H9 (cell line): ENCODE data around the gene DOK6. TPM values are rescaled to one million over a fixed set of nuclear protein-coding genes. Genes with fewer than 3 reads are reported as not detected.

Experiments used
- DNase-seq: peaks from one replicate; pipeline ENCODE4 v3.0.0-alpha.2; 2017
- H2AFZ ChIP-seq: one replicate; pipeline ENCODE4 v1.6.1; 2013; ENCODE audit warnings: mild to moderate bottlenecking, low read length, control low read depth, moderate library complexity
- H2AK5ac ChIP-seq: 2 replicates; pipeline ENCODE4 v1.6.1; 2013; ENCODE audit warnings: low read length, control low read depth, mixed read lengths; ENCODE audit not compliant: insufficient read length
- H2BK120ac ChIP-seq: one replicate; pipeline ENCODE4 v1.6.1; 2013; ENCODE audit warnings: low read depth, mild to moderate bottlenecking, low read length, control low read depth, inconsistent platforms; ENCODE audit not compliant: poor library complexity, severe bottlenecking
- H2BK12ac ChIP-seq: 2 replicates; pipeline ENCODE4 v1.6.1; 2013; ENCODE audit warnings: low read length, control low read depth, mixed read lengths, low read depth; ENCODE audit not compliant: insufficient read length
- H2BK15ac ChIP-seq: 2 replicates; pipeline ENCODE4 v1.6.1; 2013; ENCODE audit warnings: low read depth, low read length, control low read depth
- H2BK20ac ChIP-seq: one replicate; pipeline ENCODE4 v1.6.1; 2013; ENCODE audit warnings: low read depth, mild to moderate bottlenecking, low read length, control low read depth, inconsistent platforms; ENCODE audit not compliant: poor library complexity, severe bottlenecking
- H2BK5ac ChIP-seq: 2 replicates; pipeline ENCODE4 v1.6.1; 2013; ENCODE audit warnings: low read length, control low read depth, mixed read lengths; ENCODE audit not compliant: insufficient read length
- H3K14ac ChIP-seq: 2 replicates; pipeline ENCODE4 v1.6.1; 2013; ENCODE audit warnings: low read length, control low read depth; ENCODE audit not compliant: insufficient read depth
- H3K18ac ChIP-seq: 2 replicates; pipeline ENCODE4 v1.6.1; 2013; ENCODE audit warnings: low read depth, mild to moderate bottlenecking, mixed read lengths, low read length, control low read depth; ENCODE audit not compliant: insufficient read length
- H3K23ac ChIP-seq: 2 replicates; pipeline ENCODE4 v1.6.1; 2013; ENCODE audit warnings: low read length, control low read depth, mixed read lengths, low read depth; ENCODE audit not compliant: insufficient read length
- H3K23me2 ChIP-seq: 2 replicates; pipeline ENCODE4 v1.6.1; 2013; ENCODE audit warnings: low read depth, mild to moderate bottlenecking, mixed read lengths, low read length, control low read depth; ENCODE audit not compliant: insufficient read length, poor library complexity, severe bottlenecking
- H3K27ac ChIP-seq: 2 replicates; pipeline ENCODE4 v1.5.1; 2013; ENCODE audit warnings: low read length, control low read depth, mixed read lengths, low read depth; ENCODE audit not compliant: insufficient read length
- H3K27me3 ChIP-seq: 2 replicates; pipeline ENCODE4 v1.6.1; 2013; ENCODE audit warnings: low read length, control low read depth, inconsistent platforms; ENCODE audit not compliant: insufficient read depth
- H3K4ac ChIP-seq: 2 replicates; pipeline ENCODE4 v1.6.1; 2013; ENCODE audit warnings: low read depth, mild to moderate bottlenecking, control low read depth, inconsistent platforms, low read length, moderate library complexity
- H3K4me1 ChIP-seq: 2 replicates; pipeline ENCODE4 v1.6.1; 2013; ENCODE audit warnings: low read length, control low read depth, inconsistent platforms; ENCODE audit not compliant: insufficient read depth
- H3K4me2 ChIP-seq: 2 replicates; pipeline ENCODE4 v1.6.1; 2013; ENCODE audit warnings: low read length, control low read depth, mixed read lengths; ENCODE audit not compliant: insufficient read length, insufficient read depth
- H3K56ac ChIP-seq: 2 replicates; pipeline ENCODE4 v1.6.1; 2013; ENCODE audit warnings: low read depth, mild to moderate bottlenecking, mixed read lengths, low read length, control low read depth; ENCODE audit not compliant: insufficient read length
- H3K79me1 ChIP-seq: 2 replicates; pipeline ENCODE4 v1.6.1; 2013; ENCODE audit warnings: low read depth, mild to moderate bottlenecking, moderate library complexity, low read length, control low read depth, inconsistent platforms; ENCODE audit not compliant: insufficient read depth, poor library complexity, severe bottlenecking
- H3K79me2 ChIP-seq: 2 replicates; pipeline ENCODE4 v1.6.1; 2013; ENCODE audit warnings: low read length, control low read depth, inconsistent platforms; ENCODE audit not compliant: insufficient read depth
- H3K9ac ChIP-seq: 2 replicates; pipeline ENCODE4 v1.6.1; 2013; ENCODE audit warnings: low read length, control low read depth, mixed read lengths; ENCODE audit not compliant: insufficient read length; ENCODE audit errors: extremely low read depth
- H3K9me3 ChIP-seq: one replicate; pipeline ENCODE4 v1.6.1; 2013; ENCODE audit warnings: low read depth, low read length, inconsistent platforms; ENCODE audit not compliant: control insufficient read depth
- H3T11ph ChIP-seq: one replicate; pipeline ENCODE4 v1.6.1; 2013; ENCODE audit warnings: mild to moderate bottlenecking, low read length, control low read depth, inconsistent platforms
- H4K20me1 ChIP-seq: one replicate; pipeline ENCODE4 v1.6.1; 2013; ENCODE audit not compliant: control insufficient read depth, insufficient read length, insufficient read depth
- H4K5ac ChIP-seq: 2 replicates; pipeline ENCODE4 v1.6.1; 2013; ENCODE audit warnings: low read depth, mild to moderate bottlenecking, mixed read lengths, low read length, control low read depth; ENCODE audit not compliant: insufficient read length
- H4K8ac ChIP-seq: replicated peaks from 2 replicates; pipeline ENCODE4 v1.6.1; 2013; ENCODE audit warnings: low read length, control low read depth, mixed read lengths, low read depth; ENCODE audit not compliant: insufficient read length
- H4K91ac ChIP-seq: 2 replicates; pipeline ENCODE4 v1.6.1; 2013; ENCODE audit warnings: low read depth, mild to moderate bottlenecking, moderate library complexity, mixed read lengths, low read length, control low read depth; ENCODE audit not compliant: insufficient read length
- H3K27ac Mint-ChIP-seq, 3 experiments: 2 replicates in 2 of 3; 3 replicates in 1 of 3; pipeline ENCODE4 v1.8.0; 2020 to 2021; ENCODE audit warnings: mixed read lengths in 3 of 3, mild to moderate bottlenecking in 1 of 3, moderate library complexity in 1 of 3
- H3K27me3 Mint-ChIP-seq: 2 replicates; pipeline ENCODE4 v1.8.0; 2021; ENCODE audit warnings: low read depth, mild to moderate bottlenecking, moderate library complexity, mixed read lengths
- H3K36me3 Mint-ChIP-seq, 3 experiments: 2 replicates in 2 of 3; 3 replicates in 1 of 3; pipeline ENCODE4 v1.8.0; 2020 to 2021; ENCODE audit warnings: low read depth in 3 of 3, mixed read lengths in 3 of 3; ENCODE audit not compliant: insufficient read depth in 1 of 3
- H3K4me1 Mint-ChIP-seq, 2 experiments: 2 replicates each; pipeline ENCODE4 v1.8.0; 2020; ENCODE audit warnings: mixed read lengths in 2 of 2
- H3K4me3 Mint-ChIP-seq, 2 experiments: 2 replicates in 1 of 2; 3 replicates in 1 of 2; pipeline ENCODE4 v1.8.0; 2020 to 2021; ENCODE audit warnings: mild to moderate bottlenecking in 2 of 2, mixed read lengths in 2 of 2, moderate library complexity in 1 of 2
- H3K9me3 Mint-ChIP-seq, 2 experiments: 2 replicates in 1 of 2; 3 replicates in 1 of 2; pipeline ENCODE4 v1.8.0; 2020; ENCODE audit warnings: mild to moderate bottlenecking in 2 of 2, mixed read lengths in 2 of 2, moderate library complexity in 1 of 2
- WGBS: extraction: QIAGEN DNeasy Blood & Tissue Kit; methylation state at CpG from one replicate; pipeline ENCODE4 v1.1.7; 2013; ENCODE audit warnings: missing lambda C conversion rate, low lambda C conversion rate, mixed read lengths; ENCODE audit not compliant: insufficient read length; ENCODE audit errors: extremely low coverage; 5-methylcytosine and 5-hydroxymethylcytosine counted together
- total RNA-seq: library from RNA; stranded (reverse); gene quantifications from 2 replicates; pipeline ENCODE4 v1.2.1, GENCODE V29; 2021
- TF ChIP-seq, protein P1 (sequence below): fragments of 200-600 bp; sonication (generic); conservative IDR thresholded peaks from 3 replicates; pipeline ENCODE4 v1.8.0; 2021; ENCODE audit warnings: antibody characterized with exemption, mild to moderate bottlenecking

The DOK6 gene
- total RNA-seq, 1 experiment from 2014 or later: 0.20 TPM

DNA sequence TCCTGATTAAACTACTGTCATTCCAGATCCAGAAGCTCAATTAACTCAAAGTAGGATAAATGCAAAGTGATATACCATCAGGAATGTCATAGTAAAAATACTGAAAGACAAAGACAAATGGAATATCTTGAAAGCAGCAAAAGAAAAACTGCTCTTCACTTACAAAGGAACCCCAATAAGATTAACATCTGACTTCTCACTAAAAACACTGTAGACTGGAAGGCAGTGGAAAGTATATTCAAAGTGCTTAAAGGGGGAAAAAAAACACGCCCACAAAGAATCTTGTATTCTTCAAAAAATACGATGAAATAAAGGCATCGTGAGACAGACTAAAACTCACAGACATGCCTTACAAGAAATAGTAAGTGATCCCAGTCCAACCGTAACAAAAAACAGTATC lies 195.7 kb downstream of the DOK6 start:
- no peak overlapping the region for H3K4me3 Mint-ChIP-seq
- no peak overlapping the region for H3K23ac ChIP-seq

More for the DNA sequence above, 195.7 kb downstream of the DOK6 start:
- Mint-ChIP-seq H3K9me3 (peaks cover 7 to 15% of the 10 kb centered on the region in 2 experiments; a peak in 4 of 5 replicates), H3K4me1 (peaks cover 0 to 3% of the 10 kb centered on the region in 2 experiments; a peak in 1 of 4 replicates), H3K36me3 (peaks cover 4 to 13% (median 6%) of the 10 kb centered on the region in 3 experiments; a peak in 4 of 7 replicates), H3K27me3 (no peaks in the 10 kb centered on the region), H3K27ac (no peak overlapping the region)
- Histone ChIP-seq H3K9me3 (no peaks in the 10 kb centered on the region), H3K4me1 (no peaks in the 10 kb centered on the region), H2AK5ac (no peak overlapping the region), H3T11ph (no peak overlapping the region), H4K5ac (no peak overlapping the region), H4K8ac (no peak overlapping the region), H4K20me1 (no peaks in the 10 kb centered on the region), H3K23me2 (no peaks in the 10 kb centered on the region), H4K91ac (no peak overlapping the region), H3K79me2 (no peaks in the 10 kb centered on the region), H3K56ac (no peak overlapping the region), H2BK20ac (no peak overlapping the region), H3K79me1 (no peaks in the 10 kb centered on the region), H3K27ac (no peak overlapping the region), H3K9ac (no peak overlapping the region), H3K4me2 (no peak overlapping the region), H2AFZ (no peak overlapping the region), H3K27me3 (no peaks in the 10 kb centered on the region), H2BK5ac (no peak overlapping the region), H3K4ac (no peak overlapping the region), H3K14ac (no peak overlapping the region), H2BK120ac (no peak overlapping the region), H2BK15ac (no peak overlapping the region), H2BK12ac (no peak overlapping the region), H3K18ac (no peak overlapping the region)
- no peak for DNase-seq
- no CpG with 5 or more reads among the region's 4 CpGs for WGBS
- TF ChIP-seq, protein P1, sequence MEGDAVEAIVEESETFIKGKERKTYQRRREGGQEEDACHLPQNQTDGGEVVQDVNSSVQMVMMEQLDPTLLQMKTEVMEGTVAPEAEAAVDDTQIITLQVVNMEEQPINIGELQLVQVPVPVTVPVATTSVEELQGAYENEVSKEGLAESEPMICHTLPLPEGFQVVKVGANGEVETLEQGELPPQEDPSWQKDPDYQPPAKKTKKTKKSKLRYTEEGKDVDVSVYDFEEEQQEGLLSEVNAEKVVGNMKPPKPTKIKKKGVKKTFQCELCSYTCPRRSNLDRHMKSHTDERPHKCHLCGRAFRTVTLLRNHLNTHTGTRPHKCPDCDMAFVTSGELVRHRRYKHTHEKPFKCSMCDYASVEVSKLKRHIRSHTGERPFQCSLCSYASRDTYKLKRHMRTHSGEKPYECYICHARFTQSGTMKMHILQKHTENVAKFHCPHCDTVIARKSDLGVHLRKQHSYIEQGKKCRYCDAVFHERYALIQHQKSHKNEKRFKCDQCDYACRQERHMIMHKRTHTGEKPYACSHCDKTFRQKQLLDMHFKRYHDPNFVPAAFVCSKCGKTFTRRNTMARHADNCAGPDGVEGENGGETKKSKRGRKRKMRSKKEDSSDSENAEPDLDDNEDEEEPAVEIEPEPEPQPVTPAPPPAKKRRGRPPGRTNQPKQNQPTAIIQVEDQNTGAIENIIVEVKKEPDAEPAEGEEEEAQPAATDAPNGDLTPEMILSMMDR: no peak
